GM23338 (cell line): Measurements from ENCODE around the gene USP33. TPM values are rescaled to one million over a fixed set of nuclear protein-coding genes. Genes with fewer than 3 reads are reported as not detected.

Experiments used
- ATAC-seq: fragments of 200-7000 bp; cut with Tn5 transposase; 3 replicates; pipeline ENCODE4 v1.9.1; 2020
- DNase-seq: peaks from one replicate; pipeline ENCODE4 v3.0.0-alpha.2; 2015; ENCODE audit warnings: low spot score
- H2AFZ ChIP-seq: fragments of 200-600 bp; sonication (generic); 2 replicates; pipeline ENCODE4 v1.8.0; 2016; ENCODE audit warnings: antibody characterized with exemption, mild to moderate bottlenecking, moderate library complexity
- H3F3A ChIP-seq: fragments of 200-600 bp; sonication (generic); replicated peaks from 2 replicates; pipeline ENCODE4 v1.8.0; 2017; ENCODE audit warnings: antibody characterized with exemption, mixed run types, low read depth
- H3K27ac ChIP-seq: fragments of 200-600 bp; sonication (generic); 2 replicates; pipeline ENCODE4 v1.6.1; 2016; ENCODE audit warnings: low read depth
- H3K27me3 ChIP-seq: fragments of 200-600 bp; sonication (generic); 2 replicates; pipeline ENCODE4 v1.8.0; 2016; ENCODE audit warnings: mild to moderate bottlenecking, mixed run types, moderate library complexity; ENCODE audit not compliant: insufficient read depth
- H3K36me3 ChIP-seq: fragments of 200-600 bp; sonication (generic); 2 replicates; pipeline ENCODE4 v1.8.0; 2016; ENCODE audit warnings: mild to moderate bottlenecking; ENCODE audit not compliant: insufficient read depth
- H3K4me1 ChIP-seq: fragments of 200-600 bp; sonication (generic); 2 replicates; pipeline ENCODE4 v1.8.0; 2016; ENCODE audit warnings: mild to moderate bottlenecking, moderate library complexity; ENCODE audit not compliant: insufficient read depth
- H3K4me2 ChIP-seq: fragments of 200-600 bp; sonication (generic); 2 replicates; pipeline ENCODE4 v1.7.1; 2017; ENCODE audit warnings: mixed run types
- H3K4me3 ChIP-seq: fragments of 200-600 bp; sonication (generic); 2 replicates; pipeline ENCODE4 v1.6.1; 2016; ENCODE audit warnings: mixed run types
- H3K79me2 ChIP-seq: fragments of 200-600 bp; sonication (generic); replicated peaks from 2 replicates; pipeline ENCODE4 v1.8.0; 2017; ENCODE audit warnings: mild to moderate bottlenecking; ENCODE audit not compliant: insufficient read depth
- H3K9me2 ChIP-seq: fragments of 200-600 bp; sonication (generic); 2 replicates; pipeline ENCODE4 v1.8.0; 2017; ENCODE audit not compliant: insufficient read depth
- H4K20me1 ChIP-seq: fragments of 200-600 bp; sonication (generic); replicated peaks from 2 replicates; pipeline ENCODE4 v1.8.0; 2017; ENCODE audit warnings: mild to moderate bottlenecking; ENCODE audit not compliant: insufficient read depth
- H3K27ac Mint-ChIP-seq: 2 replicates; pipeline ENCODE4 v1.8.0; 2020; ENCODE audit warnings: inconsistent platforms, mild to moderate bottlenecking, moderate library complexity, mixed read lengths
- H3K27me3 Mint-ChIP-seq: 3 replicates; pipeline ENCODE4 v1.8.0; 2022; ENCODE audit warnings: low read depth, mild to moderate bottlenecking, moderate library complexity, mixed read lengths, inconsistent platforms; ENCODE audit not compliant: insufficient read depth, poor library complexity
- H3K36me3 Mint-ChIP-seq: 3 replicates; pipeline ENCODE4 v1.8.0; 2021; ENCODE audit warnings: low read depth, mild to moderate bottlenecking, inconsistent platforms, moderate library complexity, mixed read lengths
- H3K4me1 Mint-ChIP-seq: 3 replicates; pipeline ENCODE4 v1.8.0; 2020; ENCODE audit warnings: mild to moderate bottlenecking, inconsistent platforms, mixed read lengths
- H3K4me3 Mint-ChIP-seq: 3 replicates; pipeline ENCODE4 v1.8.0; 2021; ENCODE audit warnings: moderate library complexity, mild to moderate bottlenecking, inconsistent platforms, mixed read lengths
- H3K9me3 Mint-ChIP-seq: 3 replicates; pipeline ENCODE4 v1.8.0; 2020; ENCODE audit warnings: moderate library complexity, mild to moderate bottlenecking, inconsistent platforms, mixed read lengths
- CREB1 ChIP-seq: fragments of 250-450 bp; sonication (Bioruptor Pico); IDR thresholded peaks from 2 replicates; pipeline ENCODE4 v1.5.0; 2020; ENCODE audit warnings: low read depth, mild to moderate bottlenecking, moderate library complexity
- EZH2 ChIP-seq: fragments of 200-600 bp; sonication (generic); IDR thresholded peaks from one replicate; pipeline ENCODE4 v1.8.0; 2017; ENCODE audit warnings: antibody characterized with exemption, mild to moderate bottlenecking, low read depth; ENCODE audit not compliant: unreplicated experiment
- EZH2phosphoT487 ChIP-seq: fragments of 200-600 bp; sonication (generic); IDR thresholded peaks from one replicate; pipeline ENCODE4 v1.8.1; 2018; ENCODE audit warnings: antibody characterized with exemption; ENCODE audit not compliant: unreplicated experiment
- JUNB ChIP-seq: IDR thresholded peaks from one replicate; pipeline ENCODE4 v1.6.1; 2016; ENCODE audit warnings: antibody characterized with exemption; ENCODE audit not compliant: unreplicated experiment
- NANOG ChIP-seq: IDR thresholded peaks from 2 replicates; pipeline ENCODE4 v1.6.1; 2016; ENCODE audit warnings: antibody characterized with exemption, borderline replicate concordance
- POLR2AphosphoS5 ChIP-seq: IDR thresholded peaks from 2 replicates; pipeline ENCODE4 v1.6.1; 2016; ENCODE audit warnings: antibody characterized with exemption, low read depth
- STAT1 ChIP-seq: IDR thresholded peaks from one replicate; pipeline ENCODE4 v1.6.1; 2016; ENCODE audit warnings: antibody characterized with exemption; ENCODE audit not compliant: unreplicated experiment
- ZNF114 ChIP-seq: fragments of 250-450 bp; sonication (Bioruptor Pico); IDR thresholded peaks from 2 replicates; pipeline ENCODE4 v1.5.0; 2020; ENCODE audit warnings: mild to moderate bottlenecking, moderate library complexity
- ZNF331 ChIP-seq: fragments of 250-450 bp; sonication (Bioruptor Pico); IDR thresholded peaks from 2 replicates; pipeline ENCODE4 v1.5.0; 2020; ENCODE audit warnings: low read depth, mild to moderate bottlenecking, moderate library complexity
- polyA plus RNA-seq: library from polyadenylated mRNA; unstranded; fragments of >200 nt; fragmentation: Nextera tagmentation; extraction: Ambion mirVana; gene quantifications from 2 replicates; pipeline ENCODE4 v1.2.1, GENCODE V29; 2016
- total RNA-seq: library from RNA; depleted of rRNA; stranded (reverse); fragments of >200 nt; shearing (Covaris generic); gene quantifications from 2 replicates; pipeline ENCODE4 v1.2.3, GENCODE V29; 2014
- TF ChIP-seq, protein P1 (sequence below): fragments of 250-450 bp; sonication (Bioruptor Pico); IDR thresholded peaks from 2 replicates; pipeline ENCODE4 v1.5.0; 2020; ENCODE audit warnings: mild to moderate bottlenecking, moderate library complexity
- TF ChIP-seq, protein P2 (sequence below), 2 experiments: fragments of 200-600 bp in 1 of 2; sonication (generic) in 1 of 2; conservative IDR thresholded peaks; 2 replicates each; pipeline versions ENCODE4 v1.5.1 to v1.6.1; 2016 to 2017; ENCODE audit warnings: antibody characterized with exemption in 2 of 2, low read depth in 2 of 2, mild to moderate bottlenecking in 2 of 2, moderate library complexity in 1 of 2
- TF ChIP-seq, protein P3 (sequence below): IDR thresholded peaks from 2 replicates; pipeline ENCODE4 v1.6.1; 2016; ENCODE audit warnings: antibody characterized with exemption
- TF ChIP-seq, protein P4 (sequence below): IDR thresholded peaks from one replicate; pipeline ENCODE4 v1.6.1; 2018; ENCODE audit warnings: antibody characterized with exemption; ENCODE audit not compliant: unreplicated experiment

The USP33 gene
- total and polyA plus RNA-seq, 2 experiments from 2014 or later: 42.4 to 63.9 TPM

DNA sequence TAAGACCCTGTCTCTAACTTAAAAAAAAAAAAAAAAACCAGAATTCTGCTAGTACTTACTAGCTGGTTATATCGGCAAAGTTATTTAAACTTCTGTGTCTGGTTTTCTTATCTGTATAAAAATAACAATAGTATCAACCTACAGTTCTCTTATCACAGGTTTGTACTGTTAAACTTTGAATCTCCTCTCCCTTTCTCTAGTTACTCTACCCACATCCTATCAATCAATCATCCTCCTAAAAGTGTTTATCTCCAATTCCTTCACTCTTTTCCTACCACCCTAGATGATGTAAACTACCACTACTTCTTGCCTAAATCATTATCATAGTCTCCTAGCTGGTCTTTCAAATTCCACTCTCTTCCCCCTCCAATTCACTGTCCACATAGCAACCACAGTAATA lies 27.6 kb downstream of the USP33 start:
- Histone ChIP-seq H3K79me2 (no peaks in the 10 kb centered on the region), H3K9me2 (no peaks in the 10 kb centered on the region)
- no peak overlapping the region; the same call in 1 of the 2 replicates for H3K27ac Mint-ChIP-seq

More for the DNA sequence above, 27.6 kb downstream of the USP33 start:
- no peaks in the 10 kb centered on the region for H3K27me3 ChIP-seq
- H3K4me3 ChIP-seq: no peak overlapping the region
- no peaks in the 10 kb centered on the region for H3F3A ChIP-seq
- H3K4me1 ChIP-seq: no peaks in the 10 kb centered on the region
- H3K27ac ChIP-seq: no peak overlapping the region
- H3K36me3 ChIP-seq: peaks cover 6% of the 10 kb centered on the region
- H3K36me3 Mint-ChIP-seq: peaks cover 16% of the 10 kb centered on the region; the same call in 2 of the 3 replicates
- TF ChIP-seq NANOG: no peak
- no peak for TF ChIP-seq STAT1
- no peak for TF ChIP-seq CREB1 (CRISPR knock-in tag)
- no peak for TF ChIP-seq EZH2phosphoT487
- no peak for TF ChIP-seq ZNF114 (CRISPR knock-in tag)
- TF ChIP-seq ZNF331: no peak
- TF ChIP-seq, protein P1, sequence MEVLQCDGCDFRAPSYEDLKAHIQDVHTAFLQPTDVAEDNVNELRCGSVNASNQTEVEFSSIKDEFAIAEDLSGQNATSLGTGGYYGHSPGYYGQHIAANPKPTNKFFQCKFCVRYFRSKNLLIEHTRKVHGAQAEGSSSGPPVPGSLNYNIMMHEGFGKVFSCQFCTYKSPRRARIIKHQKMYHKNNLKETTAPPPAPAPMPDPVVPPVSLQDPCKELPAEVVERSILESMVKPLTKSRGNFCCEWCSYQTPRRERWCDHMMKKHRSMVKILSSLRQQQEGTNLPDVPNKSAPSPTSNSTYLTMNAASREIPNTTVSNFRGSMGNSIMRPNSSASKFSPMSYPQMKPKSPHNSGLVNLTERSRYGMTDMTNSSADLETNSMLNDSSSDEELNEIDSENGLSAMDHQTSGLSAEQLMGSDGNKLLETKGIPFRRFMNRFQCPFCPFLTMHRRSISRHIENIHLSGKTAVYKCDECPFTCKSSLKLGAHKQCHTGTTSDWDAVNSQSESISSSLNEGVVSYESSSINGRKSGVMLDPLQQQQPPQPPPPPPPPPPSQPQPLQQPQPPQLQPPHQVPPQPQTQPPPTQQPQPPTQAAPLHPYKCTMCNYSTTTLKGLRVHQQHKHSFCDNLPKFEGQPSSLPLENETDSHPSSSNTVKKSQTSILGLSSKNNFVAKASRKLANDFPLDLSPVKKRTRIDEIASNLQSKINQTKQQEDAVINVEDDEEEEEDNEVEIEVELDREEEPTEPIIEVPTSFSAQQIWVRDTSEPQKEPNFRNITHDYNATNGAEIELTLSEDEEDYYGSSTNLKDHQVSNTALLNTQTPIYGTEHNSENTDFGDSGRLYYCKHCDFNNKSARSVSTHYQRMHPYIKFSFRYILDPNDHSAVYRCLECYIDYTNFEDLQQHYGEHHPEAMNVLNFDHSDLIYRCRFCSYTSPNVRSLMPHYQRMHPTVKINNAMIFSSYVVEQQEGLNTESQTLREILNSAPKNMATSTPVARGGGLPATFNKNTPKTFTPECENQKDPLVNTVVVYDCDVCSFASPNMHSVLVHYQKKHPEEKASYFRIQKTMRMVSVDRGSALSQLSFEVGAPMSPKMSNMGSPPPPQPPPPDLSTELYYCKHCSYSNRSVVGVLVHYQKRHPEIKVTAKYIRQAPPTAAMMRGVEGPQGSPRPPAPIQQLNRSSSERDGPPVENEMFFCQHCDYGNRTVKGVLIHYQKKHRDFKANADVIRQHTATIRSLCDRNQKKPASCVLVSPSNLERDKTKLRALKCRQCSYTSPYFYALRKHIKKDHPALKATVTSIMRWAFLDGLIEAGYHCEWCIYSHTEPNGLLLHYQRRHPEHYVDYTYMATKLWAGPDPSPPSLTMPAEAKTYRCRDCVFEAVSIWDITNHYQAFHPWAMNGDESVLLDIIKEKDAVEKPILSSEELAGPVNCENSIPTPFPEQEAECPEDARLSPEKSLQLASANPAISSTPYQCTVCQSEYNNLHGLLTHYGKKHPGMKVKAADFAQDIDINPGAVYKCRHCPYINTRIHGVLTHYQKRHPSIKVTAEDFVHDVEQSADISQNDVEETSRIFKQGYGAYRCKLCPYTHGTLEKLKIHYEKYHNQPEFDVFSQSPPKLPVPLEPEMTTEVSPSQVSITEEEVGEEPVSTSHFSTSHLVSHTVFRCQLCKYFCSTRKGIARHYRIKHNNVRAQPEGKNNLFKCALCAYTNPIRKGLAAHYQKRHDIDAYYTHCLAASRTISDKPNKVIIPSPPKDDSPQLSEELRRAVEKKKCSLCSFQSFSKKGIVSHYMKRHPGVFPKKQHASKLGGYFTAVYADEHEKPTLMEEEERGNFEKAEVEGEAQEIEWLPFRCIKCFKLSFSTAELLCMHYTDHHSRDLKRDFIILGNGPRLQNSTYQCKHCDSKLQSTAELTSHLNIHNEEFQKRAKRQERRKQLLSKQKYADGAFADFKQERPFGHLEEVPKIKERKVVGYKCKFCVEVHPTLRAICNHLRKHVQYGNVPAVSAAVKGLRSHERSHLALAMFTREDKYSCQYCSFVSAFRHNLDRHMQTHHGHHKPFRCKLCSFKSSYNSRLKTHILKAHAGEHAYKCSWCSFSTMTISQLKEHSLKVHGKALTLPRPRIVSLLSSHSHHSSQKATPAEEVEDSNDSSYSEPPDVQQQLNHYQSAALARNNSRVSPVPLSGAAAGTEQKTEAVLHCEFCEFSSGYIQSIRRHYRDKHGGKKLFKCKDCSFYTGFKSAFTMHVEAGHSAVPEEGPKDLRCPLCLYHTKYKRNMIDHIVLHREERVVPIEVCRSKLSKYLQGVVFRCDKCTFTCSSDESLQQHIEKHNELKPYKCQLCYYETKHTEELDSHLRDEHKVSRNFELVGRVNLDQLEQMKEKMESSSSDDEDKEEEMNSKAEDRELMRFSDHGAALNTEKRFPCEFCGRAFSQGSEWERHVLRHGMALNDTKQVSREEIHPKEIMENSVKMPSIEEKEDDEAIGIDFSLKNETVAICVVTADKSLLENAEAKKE (CRISPR knock-in tag): no peak
- TF ChIP-seq POLR2AphosphoS5: no peak
- TF ChIP-seq EZH2: no peak
- TF ChIP-seq, protein P2, sequence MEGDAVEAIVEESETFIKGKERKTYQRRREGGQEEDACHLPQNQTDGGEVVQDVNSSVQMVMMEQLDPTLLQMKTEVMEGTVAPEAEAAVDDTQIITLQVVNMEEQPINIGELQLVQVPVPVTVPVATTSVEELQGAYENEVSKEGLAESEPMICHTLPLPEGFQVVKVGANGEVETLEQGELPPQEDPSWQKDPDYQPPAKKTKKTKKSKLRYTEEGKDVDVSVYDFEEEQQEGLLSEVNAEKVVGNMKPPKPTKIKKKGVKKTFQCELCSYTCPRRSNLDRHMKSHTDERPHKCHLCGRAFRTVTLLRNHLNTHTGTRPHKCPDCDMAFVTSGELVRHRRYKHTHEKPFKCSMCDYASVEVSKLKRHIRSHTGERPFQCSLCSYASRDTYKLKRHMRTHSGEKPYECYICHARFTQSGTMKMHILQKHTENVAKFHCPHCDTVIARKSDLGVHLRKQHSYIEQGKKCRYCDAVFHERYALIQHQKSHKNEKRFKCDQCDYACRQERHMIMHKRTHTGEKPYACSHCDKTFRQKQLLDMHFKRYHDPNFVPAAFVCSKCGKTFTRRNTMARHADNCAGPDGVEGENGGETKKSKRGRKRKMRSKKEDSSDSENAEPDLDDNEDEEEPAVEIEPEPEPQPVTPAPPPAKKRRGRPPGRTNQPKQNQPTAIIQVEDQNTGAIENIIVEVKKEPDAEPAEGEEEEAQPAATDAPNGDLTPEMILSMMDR (conservative IDR thresholded peaks at IDR 0.05; ENCODE audit: low read depth in 2 of 2): no peak
- TF ChIP-seq, protein P3, sequence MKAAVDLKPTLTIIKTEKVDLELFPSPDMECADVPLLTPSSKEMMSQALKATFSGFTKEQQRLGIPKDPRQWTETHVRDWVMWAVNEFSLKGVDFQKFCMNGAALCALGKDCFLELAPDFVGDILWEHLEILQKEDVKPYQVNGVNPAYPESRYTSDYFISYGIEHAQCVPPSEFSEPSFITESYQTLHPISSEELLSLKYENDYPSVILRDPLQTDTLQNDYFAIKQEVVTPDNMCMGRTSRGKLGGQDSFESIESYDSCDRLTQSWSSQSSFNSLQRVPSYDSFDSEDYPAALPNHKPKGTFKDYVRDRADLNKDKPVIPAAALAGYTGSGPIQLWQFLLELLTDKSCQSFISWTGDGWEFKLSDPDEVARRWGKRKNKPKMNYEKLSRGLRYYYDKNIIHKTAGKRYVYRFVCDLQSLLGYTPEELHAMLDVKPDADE: no peak
- TF ChIP-seq, protein P4, sequence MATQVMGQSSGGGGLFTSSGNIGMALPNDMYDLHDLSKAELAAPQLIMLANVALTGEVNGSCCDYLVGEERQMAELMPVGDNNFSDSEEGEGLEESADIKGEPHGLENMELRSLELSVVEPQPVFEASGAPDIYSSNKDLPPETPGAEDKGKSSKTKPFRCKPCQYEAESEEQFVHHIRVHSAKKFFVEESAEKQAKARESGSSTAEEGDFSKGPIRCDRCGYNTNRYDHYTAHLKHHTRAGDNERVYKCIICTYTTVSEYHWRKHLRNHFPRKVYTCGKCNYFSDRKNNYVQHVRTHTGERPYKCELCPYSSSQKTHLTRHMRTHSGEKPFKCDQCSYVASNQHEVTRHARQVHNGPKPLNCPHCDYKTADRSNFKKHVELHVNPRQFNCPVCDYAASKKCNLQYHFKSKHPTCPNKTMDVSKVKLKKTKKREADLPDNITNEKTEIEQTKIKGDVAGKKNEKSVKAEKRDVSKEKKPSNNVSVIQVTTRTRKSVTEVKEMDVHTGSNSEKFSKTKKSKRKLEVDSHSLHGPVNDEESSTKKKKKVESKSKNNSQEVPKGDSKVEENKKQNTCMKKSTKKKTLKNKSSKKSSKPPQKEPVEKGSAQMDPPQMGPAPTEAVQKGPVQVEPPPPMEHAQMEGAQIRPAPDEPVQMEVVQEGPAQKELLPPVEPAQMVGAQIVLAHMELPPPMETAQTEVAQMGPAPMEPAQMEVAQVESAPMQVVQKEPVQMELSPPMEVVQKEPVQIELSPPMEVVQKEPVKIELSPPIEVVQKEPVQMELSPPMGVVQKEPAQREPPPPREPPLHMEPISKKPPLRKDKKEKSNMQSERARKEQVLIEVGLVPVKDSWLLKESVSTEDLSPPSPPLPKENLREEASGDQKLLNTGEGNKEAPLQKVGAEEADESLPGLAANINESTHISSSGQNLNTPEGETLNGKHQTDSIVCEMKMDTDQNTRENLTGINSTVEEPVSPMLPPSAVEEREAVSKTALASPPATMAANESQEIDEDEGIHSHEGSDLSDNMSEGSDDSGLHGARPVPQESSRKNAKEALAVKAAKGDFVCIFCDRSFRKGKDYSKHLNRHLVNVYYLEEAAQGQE: no peak
- TF ChIP-seq JUNB: no peak
- H4K20me1 ChIP-seq: no peaks in the 10 kb centered on the region
- H3K9me3 Mint-ChIP-seq: no peaks in the 10 kb centered on the region; the same call in 2 of the 3 replicates
- no peaks in the 10 kb centered on the region for H3K27me3 Mint-ChIP-seq
- H3K4me2 ChIP-seq: no peak overlapping the region
- ATAC-seq (no peak), DNase-seq (no peak)
- no peak overlapping the region for H3K4me3 Mint-ChIP-seq
- no peak overlapping the region for H2AFZ ChIP-seq
- no peaks in the 10 kb centered on the region for H3K4me1 Mint-ChIP-seq
